K562 (cell line): ENCODE measurements around the gene FEN1. TPM values are rescaled to one million over a fixed set of nuclear protein-coding genes. Genes with fewer than 3 reads are reported as not detected.

Experiments used
- ATAC-seq: fragments of 200-7000 bp; cut with Tn5 transposase; 3 replicates; pipeline ENCODE4 v1.9.1; 2020; ENCODE audit warnings: moderate library complexity
- Bru-seq: library from RNA; stranded (reverse); fragments of 400-500 nt; gene quantifications from one replicate; lab custom pipeline; 2021; lab: Mats Ljungman, UMichigan
- BruChase-seq, 2 experiments: library from RNA; stranded (reverse); fragments of 400-500 nt; gene quantifications; one replicate each; lab custom pipeline; 2021; lab: Mats Ljungman, UMichigan
- BruUV-seq: library from RNA; stranded (reverse); fragments of 400-500 nt; replicated peaks from 2 replicates; lab custom pipeline; 2021; lab: Mats Ljungman, UMichigan
- CTCF ChIA-PET: fragments of 300-600 bp; formaldehyde crosslinking; extraction: SDS; loops from one replicate; lab custom pipeline; 2021; ENCODE audit warnings: low intra/inter-chr PET ratio; lab: Yijun Ruan, JAX
- POLR2A ChIA-PET: fragments of 300-600, 350-650 bp; sonication (Branson Sonifier 250); formaldehyde crosslinking; extraction: SDS; loops from one replicate; lab custom pipeline; 2021; ENCODE audit warnings: antibody characterized with exemption, inconsistent platforms; lab: Yijun Ruan, JAX
- DNase-seq, 4 experiments: peaks; one replicate each; pipeline versions ENCODE4 v3.0.0 to v3.0.0-alpha.2; 2011 to 2018; ENCODE audit warnings: low spot score in 3 of 4, mixed read lengths in 3 of 4; ENCODE audit errors: extremely low read depth in 1 of 4
- FAIRE-seq: peaks from 2 replicates; lab custom pipeline; 2011; peaks lifted over from hg19 to GRCh38; lab: Jason Lieb, UNC
- H2AFZ ChIP-seq: 2 replicates; pipeline ENCODE4 v1.6.0; 2011; ENCODE audit warnings: low read depth, low read length, control low read depth, inconsistent platforms
- H3K27ac ChIP-seq: fragments of 200-600 bp; 3 replicates; pipeline ENCODE4 v1.8.0; 2011; ENCODE audit warnings: low read depth, mild to moderate bottlenecking, control low read depth, inconsistent platforms, low read length, moderate library complexity, mixed read lengths; ENCODE audit errors: extremely low read depth
- H3K27me3 ChIP-seq, 2 experiments: fragments of 300-600 bp in 1 of 2; 2 replicates in 1 of 2; 3 replicates in 1 of 2; pipeline versions ENCODE4 v1.6.0 to v1.8.0; 2011; ENCODE audit warnings: inconsistent platforms in 2 of 2, low read length in 2 of 2, mild to moderate bottlenecking in 1 of 2, mixed read lengths in 1 of 2, moderate library complexity in 1 of 2; ENCODE audit not compliant: control insufficient read depth in 2 of 2, insufficient read depth in 2 of 2
- H3K36me3 ChIP-seq: fragments of 300-600 bp; 3 replicates; pipeline ENCODE4 v1.8.0; 2011; ENCODE audit warnings: mild to moderate bottlenecking, low read length, inconsistent platforms; ENCODE audit not compliant: control insufficient read depth, insufficient read depth
- H3K4me1 ChIP-seq, 2 experiments: fragments of 200-600 bp in 1 of 2; replicated peaks in 1 of 2; 2 replicates in 1 of 2; 3 replicates in 1 of 2; pipeline versions ENCODE4 v1.5.1 to v1.8.0; 2011; ENCODE audit warnings: inconsistent platforms in 2 of 2, low read length in 2 of 2, mild to moderate bottlenecking in 1 of 2, mixed read lengths in 1 of 2, moderate library complexity in 1 of 2; ENCODE audit not compliant: control insufficient read depth in 2 of 2, insufficient read depth in 2 of 2
- H3K4me2 ChIP-seq: 2 replicates; pipeline ENCODE4 v1.6.1; 2011; ENCODE audit warnings: low read length, control low read depth, inconsistent platforms, mixed read lengths; ENCODE audit not compliant: insufficient read depth
- H3K4me3 ChIP-seq: fragments of 200-600 bp; sonication (generic), shearing (Covaris generic); 2 replicates; pipeline ENCODE4 v1.5.1; 2016; ENCODE audit warnings: control low read depth, inconsistent platforms
- H3K79me2 ChIP-seq: fragments of 200-600 bp; 3 replicates; pipeline ENCODE4 v1.8.0; 2011; ENCODE audit warnings: low read length, inconsistent platforms; ENCODE audit not compliant: control insufficient read depth, insufficient read depth
- H3K9ac ChIP-seq, 2 experiments: 2 replicates each; pipeline versions ENCODE4 v1.6.0 to v1.6.1; 2011; ENCODE audit warnings: low read depth in 2 of 2, low read length in 2 of 2, control low read depth in 1 of 2, inconsistent platforms in 1 of 2, mild to moderate bottlenecking in 1 of 2, mixed read lengths in 1 of 2; ENCODE audit not compliant: insufficient read depth in 1 of 2
- H3K9me1 ChIP-seq: one replicate; pipeline ENCODE4 v1.6.0; 2011; ENCODE audit warnings: inconsistent platforms, mild to moderate bottlenecking, low read length, moderate library complexity; ENCODE audit not compliant: control insufficient read depth, insufficient read depth
- H3K9me3 ChIP-seq: replicated peaks from 2 replicates; pipeline ENCODE4 v1.5.1; 2011; ENCODE audit warnings: low read depth, low read length, inconsistent platforms; ENCODE audit not compliant: control insufficient read depth, insufficient read depth
- H4K20me1 ChIP-seq: replicated peaks from 2 replicates; pipeline ENCODE4 v1.6.1; 2011; ENCODE audit warnings: low read length, inconsistent platforms, mixed read lengths; ENCODE audit not compliant: control insufficient read depth, insufficient read depth
- PCBP1 ChIP-seq: fragments of 200-400 bp; formaldehyde crosslinking; IDR thresholded peaks from 2 replicates; pipeline ENCODE4 v1.6.1; 2018; ENCODE audit warnings: mild to moderate bottlenecking, low read depth, low read length; ENCODE audit not compliant: poor library complexity, severe bottlenecking
- TAF7 ChIP-seq: fragments of 450-650 bp; IDR thresholded peaks from 2 replicates; pipeline ENCODE4 v1.6.1; 2016; ENCODE audit warnings: missing genetic modification characterization, missing compliant biosample characterization
- ZNF274 ChIP-seq: IDR thresholded peaks from 2 replicates; pipeline ENCODE4 v1.6.1; 2011; ENCODE audit warnings: low read depth, mild to moderate bottlenecking, low read length, moderate library complexity, borderline replicate concordance
- ZNF431 ChIP-seq: sonication (generic); formaldehyde crosslinking; IDR thresholded peaks from 2 replicates; pipeline ENCODE4 v1.8.0; 2022; ENCODE audit warnings: mild to moderate bottlenecking, missing genetic modification reagents
- ZNF644 ChIP-seq: fragments of 200-800 bp; sonication (Bioruptor generic); IDR thresholded peaks from 2 replicates; pipeline ENCODE4 v1.6.1; 2016; ENCODE audit warnings: low read depth, missing genetic modification characterization, missing compliant biosample characterization
- WGBS: fragments of 100-300 bp; shearing (Covaris generic); methylation state at CpG from one replicate; pipeline ENCODE4 v1.1.6; 2016; ENCODE audit warnings: low coverage, mixed read lengths; ENCODE audit not compliant: insufficient coverage; ENCODE audit errors: missing lambda C conversion rate; 5-methylcytosine and 5-hydroxymethylcytosine counted together
- in situ Hi-C: fragments of 300-500 bp; cut with MboI; formaldehyde crosslinking; loops from 4 replicates; pipeline ENCODE4 v1.15.0; 2018; ENCODE audit warnings: inconsistent platforms, mixed read lengths
- intact Hi-C: fragments of 100-400 bp; cut with micrococcal nuclease; formaldehyde crosslinking; loops from 2 replicates; pipeline ENCODE4 v1.14.2; 2022
- long read RNA-seq, 3 experiments: library from polyadenylated mRNA in 2 of 3; library from RNA in 1 of 3; unstranded in 2 of 3; stranded (forward) in 1 of 3; transcript quantifications; one replicate each; pipeline ENCODE4 v2.0.0, GENCODE V29; 2019 to 2022
- polyA minus RNA-seq, 3 experiments: library from RNA; depleted of rRNA, polyadenylated mRNA; stranded (reverse); fragments of >200 nt; gene quantifications; 2 replicates each; pipeline ENCODE4 v1.2.3, GENCODE V29; 2011
- polyA plus RNA-seq, 8 experiments: library from polyadenylated mRNA; depleted of rRNA in 4 of 8; stranded (reverse) in 5 of 8; unstranded in 3 of 8; fragments of >200 nt; fragmentation: Nextera tagmentation in 2 of 8; fragmentation: Illumina TruSeq in 1 of 8; extraction: Ambion mirVana in 2 of 8; extraction: Trizol in 1 of 8; gene quantifications; 2 replicates each; pipeline versions ENCODE4 v1.2.1 to v1.2.3, GENCODE V29; 2011 to 2014; ENCODE audit warnings: inconsistent platforms in 1 of 8, missing spikeins in 1 of 8
- total RNA-seq, 7 experiments: library from RNA; depleted of rRNA in 6 of 7; stranded (reverse); fragments of >200 nt in 6 of 7; fragmentation: Illumina TruSeq in 2 of 7; extraction: Trizol in 2 of 7; gene quantifications; 2 replicates each; pipeline versions ENCODE4 v1.2.1 to v1.2.3, GENCODE V29; 2011 to 2021; ENCODE audit warnings: low replicate concordance in 1 of 7
- TF ChIP-seq, protein P1 (sequence below): sonication (generic); formaldehyde crosslinking; IDR thresholded peaks from 2 replicates; pipeline ENCODE4 v1.8.0; 2022; ENCODE audit warnings: mild to moderate bottlenecking, missing genetic modification reagents
- TF ChIP-seq, protein P2 (sequence below), 2 experiments: IDR thresholded peaks; 2 replicates each; pipeline ENCODE4 v1.6.1; 2012; ENCODE audit warnings: improper control_type of control experiment in 2 of 2, low read depth in 2 of 2, low read length in 2 of 2, borderline replicate concordance in 1 of 2
- TF ChIP-seq, protein P3 (sequence below): fragments of 450-650 bp; IDR thresholded peaks from 2 replicates; pipeline ENCODE4 v1.6.1; 2016

FEN1 gene, protein sequence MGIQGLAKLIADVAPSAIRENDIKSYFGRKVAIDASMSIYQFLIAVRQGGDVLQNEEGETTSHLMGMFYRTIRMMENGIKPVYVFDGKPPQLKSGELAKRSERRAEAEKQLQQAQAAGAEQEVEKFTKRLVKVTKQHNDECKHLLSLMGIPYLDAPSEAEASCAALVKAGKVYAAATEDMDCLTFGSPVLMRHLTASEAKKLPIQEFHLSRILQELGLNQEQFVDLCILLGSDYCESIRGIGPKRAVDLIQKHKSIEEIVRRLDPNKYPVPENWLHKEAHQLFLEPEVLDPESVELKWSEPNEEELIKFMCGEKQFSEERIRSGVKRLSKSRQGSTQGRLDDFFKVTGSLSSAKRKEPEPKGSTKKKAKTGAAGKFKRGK
- total RNA-seq (2011; cell fraction: chromatin; rRNA removed; ENCODE audit: low replicate concordance) = 27.9 and 42.4 TPM in 2 replicates
- total RNA-seq (2011; cell fraction: nucleolus; rRNA removed) = 50.0 and 60.9 TPM in 2 replicates
- total RNA-seq (2011; cell fraction: nucleoplasm; rRNA removed) = 37.0 and 43.3 TPM in 2 replicates
- total RNA-seq (2014; rRNA removed) (156 and 172 TPM in 2 replicates), total RNA-seq (2014; rRNA removed; fragmentation: Illumina TruSeq; extraction: Trizol) (130 and 137 TPM in 2 replicates), total RNA-seq (2015; rRNA removed; fragmentation: Illumina TruSeq; extraction: Trizol) (150 and 154 TPM in 2 replicates), total RNA-seq (2021) (140 and 150 TPM in 2 replicates), polyA plus RNA-seq (2011; rRNA removed) (91.3 and 124 TPM in 2 replicates), polyA plus RNA-seq (2014; fragmentation: Illumina TruSeq; extraction: Trizol) (138 and 146 TPM in 2 replicates), polyA plus RNA-seq (2014; fragmentation: Nextera tagmentation; extraction: Ambion mirVana) (10 to 100 TPM; 58.1 to 86.8 TPM), polyA plus RNA-seq (2014; rRNA removed) (132 and 136 TPM in 2 replicates), polyA minus RNA-seq (2011; rRNA and poly(A)+ RNA removed) (77.5 and 111 TPM in 2 replicates), Bru-seq, nascent RNA (percentile 98 among the genes with signal in this experiment), BruChase-seq, experiment 1, labeled RNA remaining after a 2-hour chase (percentile 99 among the genes with signal in this experiment), BruChase-seq, experiment 2, labeled RNA remaining after a 6-hour chase (percentile 99 among the genes with signal in this experiment)
- polyA plus RNA-seq (2011; cell fraction: cytosol; rRNA removed) = 83.9 and 106 TPM in 2 replicates
- 28.7 and 36.3 TPM in 2 replicates for polyA plus RNA-seq (2011; cell fraction: nucleus; rRNA removed)
- 122 and 124 TPM in 2 replicates for polyA plus RNA-seq (2012)
- 54.2 and 76.3 TPM in 2 replicates for polyA minus RNA-seq (2011; cell fraction: cytosol; rRNA and poly(A)+ RNA removed)
- polyA minus RNA-seq (2011; cell fraction: nucleus; rRNA and poly(A)+ RNA removed) = 29.8 and 34.1 TPM in 2 replicates
- long read RNA-seq, experiment 1, transcript FEN1-201 (2 exons, 2,296 nt) = major isoform, 562 of 958 reads
- long read RNA-seq, experiment 1, transcript FEN1-203 (2 exons, 776 nt) = minor isoform, 7 of 958 reads
- long read RNA-seq, experiment 1, partial matches to known transcripts = 0 of 958 reads
- long read RNA-seq, experiment 1, other reads (novel, unspliced or antisense) = 389 of 958 reads
- long read RNA-seq, experiment 2, transcript FEN1-201 (2 exons, 2,296 nt) = major isoform, 140 of 148 reads
- long read RNA-seq, experiment 2, partial matches to known transcripts = 0 of 148 reads
- long read RNA-seq, experiment 2, other reads (novel, unspliced or antisense) = 8 of 148 reads
- long read RNA-seq, experiment 3, transcript FEN1-201 (2 exons, 2,296 nt) = major isoform, 332 of 352 reads
- long read RNA-seq, experiment 3, partial matches to known transcripts = 12 of 352 reads
- long read RNA-seq, experiment 3, other reads (novel, unspliced or antisense) = 7 of 352 reads

DNA sequence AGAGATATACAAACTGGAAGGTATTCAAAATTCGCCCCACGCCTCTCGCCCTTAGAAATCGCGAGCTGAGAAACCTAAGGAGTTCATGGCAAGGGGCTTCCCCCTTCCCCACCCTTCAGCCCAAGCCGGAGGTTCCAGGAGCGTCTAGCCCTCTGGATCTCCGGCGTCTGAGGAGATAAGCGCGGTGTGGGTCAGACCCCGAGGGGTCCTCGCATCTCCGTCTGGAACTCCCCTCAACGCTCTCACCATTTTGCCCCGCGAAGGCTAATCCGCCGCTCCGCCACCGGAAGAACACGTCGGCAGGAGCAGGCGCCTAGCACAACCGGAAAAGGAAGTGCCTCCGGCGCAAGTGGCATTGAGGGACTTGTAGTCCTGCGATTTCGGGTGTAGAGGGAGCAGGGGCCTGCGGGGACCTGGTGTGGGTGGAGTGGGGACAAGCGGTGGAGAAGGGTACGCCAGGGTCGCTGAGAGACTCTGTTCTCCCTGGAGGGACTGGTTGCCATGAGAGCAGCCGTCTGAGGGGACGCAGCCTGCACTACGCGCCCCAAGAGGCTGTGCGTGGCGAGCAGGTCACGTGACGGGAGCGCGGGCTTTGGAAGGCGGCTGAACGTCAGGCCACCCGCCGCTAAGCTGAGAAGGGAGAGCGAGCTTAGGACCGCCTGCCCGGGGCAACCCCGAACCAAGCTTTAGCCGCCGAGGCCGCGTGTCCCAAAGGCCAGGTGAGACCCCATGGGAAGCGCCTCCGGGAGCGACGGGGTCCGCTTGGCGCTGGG is at the start of gene FEN1, which contains the start of gene TMEM258:
FEN1 (plus strand) TSS at position 602 of the 773 bp plus-strand sequence. CDS start 2,451 bp downstream, outside the sequence.
TMEM258 (minus strand) TSS at position 290 of the 773 bp plus-strand sequence; CDS start at position 249, 41 bp downstream.
- peak within 1 kb of the TSS; percentile 100 for H3K9ac ChIP-seq
- peak within 1 kb of the TSS; percentile 99 for H2AFZ ChIP-seq
- H3K27me3 ChIP-seq = no peaks in the 10 kb centered on the region
- peaks cover 16 to 18% of the 10 kb centered on the region in 2 experiments; a peak in 4 of 5 replicates for H3K4me1 ChIP-seq
- in situ Hi-C loops = loop anchor here (5.0 kb wide), 1 partner anchor 45 kb away; no protein-coding TSS in a partner anchor
- peaks cover 78% of the 10 kb centered on the region for H3K79me2 ChIP-seq
- CTCF ChIA-PET = no interaction called here
- H3K27ac ChIP-seq = peak within 1 kb of the TSS; percentile 100
- peak within 1 kb of the TSS; percentile 97 for H3K4me2 ChIP-seq
- intact Hi-C loops = loop anchor here (1.0 kb wide), 1 partner anchor 42 kb away; no protein-coding TSS in a partner anchor
- DNase-seq (peak; percentile 89 to 94 (median 90)), FAIRE-seq (peak; percentile 85), ATAC-seq (peak; percentile 91)
- POLR2A ChIA-PET = interaction anchor here (0.6 to 3.0 kb wide), 35 partner anchors 8 to 393 kb away, joined by 3 to 23 read pairs (median 4); partner anchors contain the start of genes BEST1, FADS1, FADS3 and FTH1
- BruUV-seq = no TSS peak
- WGBS = under 1% methylated on average over 59 of the region's 61 CpGs
- no peaks in the 10 kb centered on the region for H3K9me3 ChIP-seq
- peak within 1 kb of the TSS; percentile 83 for H3K4me3 ChIP-seq
- no peaks in the 10 kb centered on the region for H3K9me1 ChIP-seq
- no peaks in the 10 kb centered on the region; the same call in 1 of the 2 replicates for H4K20me1 ChIP-seq
- peaks cover 73% of the 10 kb centered on the region for H3K36me3 ChIP-seq
- TF ChIP-seq PCBP1 (no peak), ZNF274 (no peak), TAF7 (tag) (peak; percentile 88), ZNF431 (CRISPR knock-in tag) (0 out of 2 replicates have a peak, but pooled peaks have one; percentile 37), ZNF644 (peak; percentile 90)
- TF ChIP-seq, protein P1, sequence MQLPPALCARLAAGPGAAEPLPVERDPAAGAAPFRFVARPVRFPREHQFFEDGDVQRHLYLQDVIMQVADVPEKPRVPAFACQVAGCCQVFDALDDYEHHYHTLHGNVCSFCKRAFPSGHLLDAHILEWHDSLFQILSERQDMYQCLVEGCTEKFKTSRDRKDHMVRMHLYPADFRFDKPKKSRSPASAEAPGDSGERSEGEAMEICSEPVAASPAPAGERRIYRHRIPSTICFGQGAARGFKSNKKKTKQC (CRISPR knock-in tag) = peak; percentile 69
- TF ChIP-seq, protein P2, sequence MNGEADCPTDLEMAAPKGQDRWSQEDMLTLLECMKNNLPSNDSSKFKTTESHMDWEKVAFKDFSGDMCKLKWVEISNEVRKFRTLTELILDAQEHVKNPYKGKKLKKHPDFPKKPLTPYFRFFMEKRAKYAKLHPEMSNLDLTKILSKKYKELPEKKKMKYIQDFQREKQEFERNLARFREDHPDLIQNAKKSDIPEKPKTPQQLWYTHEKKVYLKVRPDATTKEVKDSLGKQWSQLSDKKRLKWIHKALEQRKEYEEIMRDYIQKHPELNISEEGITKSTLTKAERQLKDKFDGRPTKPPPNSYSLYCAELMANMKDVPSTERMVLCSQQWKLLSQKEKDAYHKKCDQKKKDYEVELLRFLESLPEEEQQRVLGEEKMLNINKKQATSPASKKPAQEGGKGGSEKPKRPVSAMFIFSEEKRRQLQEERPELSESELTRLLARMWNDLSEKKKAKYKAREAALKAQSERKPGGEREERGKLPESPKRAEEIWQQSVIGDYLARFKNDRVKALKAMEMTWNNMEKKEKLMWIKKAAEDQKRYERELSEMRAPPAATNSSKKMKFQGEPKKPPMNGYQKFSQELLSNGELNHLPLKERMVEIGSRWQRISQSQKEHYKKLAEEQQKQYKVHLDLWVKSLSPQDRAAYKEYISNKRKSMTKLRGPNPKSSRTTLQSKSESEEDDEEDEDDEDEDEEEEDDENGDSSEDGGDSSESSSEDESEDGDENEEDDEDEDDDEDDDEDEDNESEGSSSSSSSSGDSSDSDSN (IDR thresholded peaks at IDR 0.05; ENCODE audit: borderline replicate concordance in 1 of 2, low read depth in 2 of 2, low read length in 2 of 2) = 0 out of 4 replicates have a peak, but pooled peaks of 1 of the 2 experiments have one; percentile 63
- TF ChIP-seq, protein P3, sequence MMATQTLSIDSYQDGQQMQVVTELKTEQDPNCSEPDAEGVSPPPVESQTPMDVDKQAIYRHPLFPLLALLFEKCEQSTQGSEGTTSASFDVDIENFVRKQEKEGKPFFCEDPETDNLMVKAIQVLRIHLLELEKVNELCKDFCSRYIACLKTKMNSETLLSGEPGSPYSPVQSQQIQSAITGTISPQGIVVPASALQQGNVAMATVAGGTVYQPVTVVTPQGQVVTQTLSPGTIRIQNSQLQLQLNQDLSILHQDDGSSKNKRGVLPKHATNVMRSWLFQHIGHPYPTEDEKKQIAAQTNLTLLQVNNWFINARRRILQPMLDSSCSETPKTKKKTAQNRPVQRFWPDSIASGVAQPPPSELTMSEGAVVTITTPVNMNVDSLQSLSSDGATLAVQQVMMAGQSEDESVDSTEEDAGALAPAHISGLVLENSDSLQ = peak; percentile 80
